GM12872 (cell line): Measurements from ENCODE around the gene OPHN1.

ENCODE experiments used
- CTCF ChIP-seq: IDR thresholded peaks from 3 replicates; pipeline ENCODE4 v1.5.1; 2011; ENCODE audit warnings: low read depth, mild to moderate bottlenecking, low read length, moderate library complexity; ENCODE audit not compliant: insufficient read depth

The OPHN1 gene

GRCh38 chrX:68422478-68422877 lies 10.8 kb downstream of the OPHN1 start:
- TF ChIP-seq CTCF: no peak

DNA sequence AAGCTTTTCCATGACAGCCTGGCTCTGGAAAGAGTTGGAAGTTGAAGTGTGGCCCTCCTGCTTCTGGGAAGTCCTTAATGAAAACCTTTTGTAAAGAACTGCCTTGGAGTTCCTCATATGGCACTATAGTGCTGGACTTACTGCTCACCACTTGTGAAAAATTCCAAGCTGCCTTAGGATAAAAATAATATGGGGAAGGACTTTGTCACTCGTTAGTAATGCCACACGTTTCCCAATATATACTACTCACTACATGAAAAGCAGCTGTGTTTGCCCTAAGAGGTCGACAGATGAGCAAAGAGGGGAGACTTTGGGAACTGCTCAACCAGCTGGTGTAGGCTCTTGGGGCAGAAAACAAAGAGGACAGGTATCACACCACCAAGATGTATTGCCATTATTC lies 11.7 kb downstream of the OPHN1 start:
- no peak for TF ChIP-seq CTCF

GRCh38 chrX:68420559-68420958 lies 12.7 kb downstream of the OPHN1 start:
- TF ChIP-seq CTCF: no peak

DNA sequence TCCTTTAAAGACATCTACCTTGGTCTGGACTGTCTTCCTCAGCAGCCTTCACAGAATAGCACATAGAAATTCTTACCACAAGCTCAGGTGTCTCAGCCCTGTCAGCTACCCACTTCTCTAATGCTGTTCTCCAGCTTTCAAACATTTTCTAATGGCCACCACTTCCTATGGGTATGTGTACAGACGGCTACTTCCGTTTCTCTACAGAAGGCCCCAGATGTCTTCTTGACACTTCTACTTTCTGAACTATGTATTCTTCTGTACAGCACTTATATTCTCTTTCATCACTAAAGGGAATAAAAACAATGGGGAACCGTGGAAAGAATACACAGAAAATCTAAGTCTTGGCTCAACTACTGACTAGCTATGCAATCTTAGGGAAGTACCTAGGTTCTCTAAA lies 13.3 kb downstream of the OPHN1 start:
- TF ChIP-seq CTCF: no peak

DNA sequence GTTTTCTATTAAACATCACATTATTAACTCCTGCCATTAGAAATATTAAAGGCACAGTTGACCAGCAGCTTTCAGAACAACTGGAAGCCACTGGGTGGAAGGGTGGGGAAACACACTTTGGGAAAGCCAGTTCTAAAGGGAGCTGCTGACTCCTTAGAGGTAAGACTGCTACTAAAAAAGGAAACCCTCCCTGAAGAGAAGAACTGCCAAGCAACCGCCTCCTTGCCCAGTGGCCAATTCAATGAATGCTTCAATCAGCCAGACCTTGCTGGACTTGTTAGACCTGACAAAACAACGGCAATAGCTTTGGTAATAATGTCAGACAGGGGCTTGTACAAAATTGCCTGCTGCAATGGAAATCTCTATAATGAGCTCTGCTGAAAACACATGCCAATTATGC lies 15.6 kb downstream of the OPHN1 start:
- TF ChIP-seq CTCF: no peak

DNA sequence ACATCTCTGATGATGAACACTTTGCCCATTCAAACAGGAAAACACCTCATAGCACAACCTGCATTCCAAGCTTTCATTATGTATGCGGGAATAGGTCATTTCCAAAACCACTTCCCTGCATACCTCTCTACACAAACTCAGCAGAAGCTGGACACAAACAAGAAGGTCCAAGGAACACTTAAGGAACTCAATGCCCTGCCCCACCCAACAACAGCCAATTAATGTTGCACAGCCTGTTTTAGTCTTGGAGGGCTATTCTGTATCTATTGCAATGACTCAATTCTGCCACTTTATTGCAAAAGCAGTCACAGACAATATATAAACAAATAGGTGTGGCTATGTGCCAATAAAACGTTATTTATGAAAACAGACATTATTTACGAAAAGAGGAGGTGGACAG lies 16.7 kb downstream of the OPHN1 start:
- no peak for TF ChIP-seq CTCF

DNA sequence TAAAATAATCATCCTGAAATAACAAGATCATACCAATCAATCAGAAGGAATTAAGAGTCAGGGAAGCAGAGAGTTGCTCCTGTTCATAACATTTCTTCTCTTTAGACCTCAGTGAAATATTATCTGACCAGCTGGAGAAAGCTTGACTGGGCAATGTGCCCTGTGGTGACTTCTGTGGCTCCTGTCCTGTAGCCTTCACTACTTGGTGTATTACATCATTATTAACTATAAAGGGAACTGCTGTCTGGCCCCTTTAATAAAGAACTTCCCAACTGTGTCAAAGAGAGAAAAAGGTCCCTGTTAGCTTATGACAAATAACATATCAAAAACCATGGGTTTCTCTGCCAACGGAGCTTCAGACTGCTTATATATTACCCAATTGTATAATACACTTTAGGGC lies 18.0 kb downstream of the OPHN1 start:
- TF ChIP-seq CTCF: no peak

DNA sequence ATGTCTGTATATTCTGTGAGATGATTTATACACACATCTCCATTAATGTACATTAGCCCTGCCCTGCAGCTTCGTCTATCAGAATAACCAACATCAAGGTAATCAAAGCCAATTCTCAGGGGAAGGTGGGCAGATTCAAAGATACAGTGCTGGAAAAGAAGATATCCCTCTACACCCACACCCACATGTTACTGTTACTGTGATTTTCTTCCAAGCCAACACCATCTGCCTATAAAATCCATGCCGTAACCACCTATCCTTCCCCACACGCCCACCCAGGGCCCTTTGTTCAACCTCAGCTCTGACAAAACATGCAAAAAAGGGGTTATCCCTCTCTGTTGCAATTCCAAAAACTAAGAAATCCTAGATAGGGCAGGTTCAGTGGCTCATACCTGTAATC lies 20.0 kb downstream of the OPHN1 start:
- TF ChIP-seq CTCF: no peak
